Stimulated activated CD4-positive, alpha-beta T cell treated with anti-CD3 and anti-CD28 coated beads, Interleukin-12 subunit alpha, Interleukin-12 subunit beta, amount 100 ng/mL, for 4 hours (primary cell): Measurements from ENCODE around the gene XYLT2.
A peak's percentile ranks its signal among the peaks of the same experiment; 100 is the strongest.

Experiments used
- DNase-seq: peaks from one replicate; pipeline ENCODE4 v3.0.0-alpha.2; 2020

Gene XYLT2

GRCh38 chr17:50352072-50352692, 6.3 kb downstream of the XYLT2 start:
- DNase-seq: no peak

GRCh38 chr17:50352693-50353599, 7.0 kb downstream of the XYLT2 start:
- no peak for DNase-seq

GRCh38 chr17:50353600-50354195, 7.8 kb downstream of the XYLT2 start:
- DNase-seq: no peak

GRCh38 chr17:50354198-50354597, 8.3 kb downstream of the XYLT2 start:
- DNase-seq: no peak

GRCh38 chr17:50354776-50355175, 8.8 kb downstream of the XYLT2 start:
- no peak for DNase-seq

- DNase-seq: no peak
These were observed 9.4 kb downstream of the XYLT2 start for GRCh38 chr17:50355336-50355700.

- DNase-seq: no peak
These were observed 9.9 kb downstream of the XYLT2 start for GRCh38 chr17:50355701-50356341.

GRCh38 chr17:50356418-50356817, 10.5 kb downstream of the XYLT2 start:
- no peak for DNase-seq

GRCh38 chr17:50356892-50357510, 11.1 kb downstream of the XYLT2 start:
- DNase-seq: no peak

- DNase-seq: no peak
These were observed 12.3 kb downstream of the XYLT2 start for GRCh38 chr17:50358177-50358576.

GRCh38 chr17:50359005-50359699, 13.2 kb downstream of the XYLT2 start:
- DNase-seq: no peak

- no peak for DNase-seq
These were observed 14.1 kb downstream of the XYLT2 start for GRCh38 chr17:50359998-50360461.

- no peak for DNase-seq
These were observed 14.7 kb downstream of the XYLT2 start for GRCh38 chr17:50360486-50361115.

- peak; percentile 48 for DNase-seq
These were observed 15.9 kb downstream of the XYLT2 start for GRCh38 chr17:50361561-50362480.

GRCh38 chr17:50362661-50363060, 16.7 kb downstream of the XYLT2 start:
- DNase-seq: no peak

- no peak for DNase-seq
These were observed 17.5 kb downstream of the XYLT2 start for GRCh38 chr17:50363217-50364060.

GRCh38 chr17:50364061-50364458, 18.1 kb downstream of the XYLT2 start:
- no peak for DNase-seq

- no peak for DNase-seq
These were observed 18.8 kb downstream of the XYLT2 start for GRCh38 chr17:50364715-50365114.

GRCh38 chr17:50365165-50365564, 19.2 kb downstream of the XYLT2 start:
- no peak for DNase-seq
